H9 (cell line): ENCODE measurements around the gene COPG1. TPM values are rescaled to one million over a fixed set of nuclear protein-coding genes. Genes with fewer than 3 reads are reported as not detected.

ENCODE experiments used
- DNase-seq: peaks from one replicate; pipeline ENCODE4 v3.0.0-alpha.2; 2017
- H2AFZ ChIP-seq: one replicate; pipeline ENCODE4 v1.6.1; 2013; ENCODE audit warnings: mild to moderate bottlenecking, low read length, control low read depth, moderate library complexity
- H2AK5ac ChIP-seq: 2 replicates; pipeline ENCODE4 v1.6.1; 2013; ENCODE audit warnings: low read length, control low read depth, mixed read lengths; ENCODE audit not compliant: insufficient read length
- H2BK120ac ChIP-seq: one replicate; pipeline ENCODE4 v1.6.1; 2013; ENCODE audit warnings: low read depth, mild to moderate bottlenecking, low read length, control low read depth, inconsistent platforms; ENCODE audit not compliant: poor library complexity, severe bottlenecking
- H2BK12ac ChIP-seq: 2 replicates; pipeline ENCODE4 v1.6.1; 2013; ENCODE audit warnings: low read length, control low read depth, mixed read lengths, low read depth; ENCODE audit not compliant: insufficient read length
- H2BK15ac ChIP-seq: 2 replicates; pipeline ENCODE4 v1.6.1; 2013; ENCODE audit warnings: low read depth, low read length, control low read depth
- H2BK20ac ChIP-seq: one replicate; pipeline ENCODE4 v1.6.1; 2013; ENCODE audit warnings: low read depth, mild to moderate bottlenecking, low read length, control low read depth, inconsistent platforms; ENCODE audit not compliant: poor library complexity, severe bottlenecking
- H2BK5ac ChIP-seq: 2 replicates; pipeline ENCODE4 v1.6.1; 2013; ENCODE audit warnings: low read length, control low read depth, mixed read lengths; ENCODE audit not compliant: insufficient read length
- H3K14ac ChIP-seq: 2 replicates; pipeline ENCODE4 v1.6.1; 2013; ENCODE audit warnings: low read length, control low read depth; ENCODE audit not compliant: insufficient read depth
- H3K18ac ChIP-seq: 2 replicates; pipeline ENCODE4 v1.6.1; 2013; ENCODE audit warnings: low read depth, mild to moderate bottlenecking, mixed read lengths, low read length, control low read depth; ENCODE audit not compliant: insufficient read length
- H3K23ac ChIP-seq: 2 replicates; pipeline ENCODE4 v1.6.1; 2013; ENCODE audit warnings: low read length, control low read depth, mixed read lengths, low read depth; ENCODE audit not compliant: insufficient read length
- H3K23me2 ChIP-seq: 2 replicates; pipeline ENCODE4 v1.6.1; 2013; ENCODE audit warnings: low read depth, mild to moderate bottlenecking, mixed read lengths, low read length, control low read depth; ENCODE audit not compliant: insufficient read length, poor library complexity, severe bottlenecking
- H3K27ac ChIP-seq: 2 replicates; pipeline ENCODE4 v1.5.1; 2013; ENCODE audit warnings: low read length, control low read depth, mixed read lengths, low read depth; ENCODE audit not compliant: insufficient read length
- H3K27me3 ChIP-seq: 2 replicates; pipeline ENCODE4 v1.6.1; 2013; ENCODE audit warnings: low read length, control low read depth, inconsistent platforms; ENCODE audit not compliant: insufficient read depth
- H3K4ac ChIP-seq: 2 replicates; pipeline ENCODE4 v1.6.1; 2013; ENCODE audit warnings: low read depth, mild to moderate bottlenecking, control low read depth, inconsistent platforms, low read length, moderate library complexity
- H3K4me1 ChIP-seq: 2 replicates; pipeline ENCODE4 v1.6.1; 2013; ENCODE audit warnings: low read length, control low read depth, inconsistent platforms; ENCODE audit not compliant: insufficient read depth
- H3K4me2 ChIP-seq: 2 replicates; pipeline ENCODE4 v1.6.1; 2013; ENCODE audit warnings: low read length, control low read depth, mixed read lengths; ENCODE audit not compliant: insufficient read length, insufficient read depth
- H3K56ac ChIP-seq: 2 replicates; pipeline ENCODE4 v1.6.1; 2013; ENCODE audit warnings: low read depth, mild to moderate bottlenecking, mixed read lengths, low read length, control low read depth; ENCODE audit not compliant: insufficient read length
- H3K79me1 ChIP-seq: 2 replicates; pipeline ENCODE4 v1.6.1; 2013; ENCODE audit warnings: low read depth, mild to moderate bottlenecking, moderate library complexity, low read length, control low read depth, inconsistent platforms; ENCODE audit not compliant: insufficient read depth, poor library complexity, severe bottlenecking
- H3K79me2 ChIP-seq: 2 replicates; pipeline ENCODE4 v1.6.1; 2013; ENCODE audit warnings: low read length, control low read depth, inconsistent platforms; ENCODE audit not compliant: insufficient read depth
- H3K9ac ChIP-seq: 2 replicates; pipeline ENCODE4 v1.6.1; 2013; ENCODE audit warnings: low read length, control low read depth, mixed read lengths; ENCODE audit not compliant: insufficient read length; ENCODE audit errors: extremely low read depth
- H3K9me3 ChIP-seq: one replicate; pipeline ENCODE4 v1.6.1; 2013; ENCODE audit warnings: low read depth, low read length, inconsistent platforms; ENCODE audit not compliant: control insufficient read depth
- H3T11ph ChIP-seq: one replicate; pipeline ENCODE4 v1.6.1; 2013; ENCODE audit warnings: mild to moderate bottlenecking, low read length, control low read depth, inconsistent platforms
- H4K20me1 ChIP-seq: one replicate; pipeline ENCODE4 v1.6.1; 2013; ENCODE audit not compliant: control insufficient read depth, insufficient read length, insufficient read depth
- H4K5ac ChIP-seq: 2 replicates; pipeline ENCODE4 v1.6.1; 2013; ENCODE audit warnings: low read depth, mild to moderate bottlenecking, mixed read lengths, low read length, control low read depth; ENCODE audit not compliant: insufficient read length
- H4K8ac ChIP-seq: replicated peaks from 2 replicates; pipeline ENCODE4 v1.6.1; 2013; ENCODE audit warnings: low read length, control low read depth, mixed read lengths, low read depth; ENCODE audit not compliant: insufficient read length
- H4K91ac ChIP-seq: 2 replicates; pipeline ENCODE4 v1.6.1; 2013; ENCODE audit warnings: low read depth, mild to moderate bottlenecking, moderate library complexity, mixed read lengths, low read length, control low read depth; ENCODE audit not compliant: insufficient read length
- H3K27ac Mint-ChIP-seq, 3 experiments: 2 replicates in 2 of 3; 3 replicates in 1 of 3; pipeline ENCODE4 v1.8.0; 2020 to 2021; ENCODE audit warnings: mixed read lengths in 3 of 3, mild to moderate bottlenecking in 1 of 3, moderate library complexity in 1 of 3
- H3K27me3 Mint-ChIP-seq: 2 replicates; pipeline ENCODE4 v1.8.0; 2021; ENCODE audit warnings: low read depth, mild to moderate bottlenecking, moderate library complexity, mixed read lengths
- H3K36me3 Mint-ChIP-seq, 3 experiments: 2 replicates in 2 of 3; 3 replicates in 1 of 3; pipeline ENCODE4 v1.8.0; 2020 to 2021; ENCODE audit warnings: low read depth in 3 of 3, mixed read lengths in 3 of 3; ENCODE audit not compliant: insufficient read depth in 1 of 3
- H3K4me1 Mint-ChIP-seq, 2 experiments: 2 replicates each; pipeline ENCODE4 v1.8.0; 2020; ENCODE audit warnings: mixed read lengths in 2 of 2
- H3K4me3 Mint-ChIP-seq, 2 experiments: 2 replicates in 1 of 2; 3 replicates in 1 of 2; pipeline ENCODE4 v1.8.0; 2020 to 2021; ENCODE audit warnings: mild to moderate bottlenecking in 2 of 2, mixed read lengths in 2 of 2, moderate library complexity in 1 of 2
- H3K9me3 Mint-ChIP-seq, 2 experiments: 2 replicates in 1 of 2; 3 replicates in 1 of 2; pipeline ENCODE4 v1.8.0; 2020; ENCODE audit warnings: mild to moderate bottlenecking in 2 of 2, mixed read lengths in 2 of 2, moderate library complexity in 1 of 2
- CTCF ChIP-seq: fragments of 200-600 bp; sonication (generic); conservative IDR thresholded peaks from 3 replicates; pipeline ENCODE4 v1.8.0; 2021; ENCODE audit warnings: antibody characterized with exemption, mild to moderate bottlenecking
- WGBS: extraction: QIAGEN DNeasy Blood & Tissue Kit; methylation state at CpG from one replicate; pipeline ENCODE4 v1.1.7; 2013; ENCODE audit warnings: missing lambda C conversion rate, low lambda C conversion rate, mixed read lengths; ENCODE audit not compliant: insufficient read length; ENCODE audit errors: extremely low coverage; 5-methylcytosine and 5-hydroxymethylcytosine counted together
- total RNA-seq: library from RNA; stranded (reverse); gene quantifications from 2 replicates; pipeline ENCODE4 v1.2.1, GENCODE V29; 2021

COPG1 gene
- total RNA-seq, 1 experiment from 2014 or later = 147 TPM

- Histone ChIP-seq H2BK20ac (no peak overlapping the region), H3K4me1 (no peaks in the 10 kb centered on the region), H2BK120ac (no peak overlapping the region), H2BK12ac (no peak overlapping the region), H3K79me2 (no peaks in the 10 kb centered on the region), H3K56ac (no peak overlapping the region), H3K79me1 (no peaks in the 10 kb centered on the region), H4K20me1 (no peaks in the 10 kb centered on the region), H3K23me2 (no peaks in the 10 kb centered on the region), H3K4me2 (no peak overlapping the region), H3T11ph (no peak overlapping the region), H3K18ac (no peak overlapping the region), H4K5ac (no peak overlapping the region), H2AFZ (no peak overlapping the region), H4K91ac (no peak overlapping the region), H3K9ac (no peak overlapping the region), H2BK15ac (no peak overlapping the region), H4K8ac (no peak overlapping the region), H2AK5ac (no peak overlapping the region), H3K4ac (no peak overlapping the region), H2BK5ac (no peak overlapping the region), H3K23ac (no peak overlapping the region), H3K27me3 (no peaks in the 10 kb centered on the region), H3K9me3 (no peaks in the 10 kb centered on the region), H3K27ac (no peak overlapping the region), H3K14ac (no peak overlapping the region)
- no peaks in the 10 kb centered on the region for H3K27me3 Mint-ChIP-seq
- no peak for DNase-seq
- H3K36me3 Mint-ChIP-seq = no peaks in the 10 kb centered on the region
- no peak overlapping the region for H3K4me3 Mint-ChIP-seq
- H3K9me3 Mint-ChIP-seq = no peaks in the 10 kb centered on the region
- peaks cover 0 to 3% of the 10 kb centered on the region in 2 experiments; a peak in 2 of 4 replicates for H3K4me1 Mint-ChIP-seq
- TF ChIP-seq CTCF = no peak
- no CpG with 5 or more reads among the region's 4 CpGs for WGBS
- no peak overlapping the region for H3K27ac Mint-ChIP-seq
Measured at GRCh38 chr3:129207479-129207878, 41.9 kb upstream of the COPG1 start.
